Measurements from ENCODE around the gene RTL10.
"Not testable (repeated sequence)": the region's sequence is repeated elsewhere in the genome, so short reads cannot be mapped to it uniquely, and the experiment has no call there.

RTL10 gene

DNA sequence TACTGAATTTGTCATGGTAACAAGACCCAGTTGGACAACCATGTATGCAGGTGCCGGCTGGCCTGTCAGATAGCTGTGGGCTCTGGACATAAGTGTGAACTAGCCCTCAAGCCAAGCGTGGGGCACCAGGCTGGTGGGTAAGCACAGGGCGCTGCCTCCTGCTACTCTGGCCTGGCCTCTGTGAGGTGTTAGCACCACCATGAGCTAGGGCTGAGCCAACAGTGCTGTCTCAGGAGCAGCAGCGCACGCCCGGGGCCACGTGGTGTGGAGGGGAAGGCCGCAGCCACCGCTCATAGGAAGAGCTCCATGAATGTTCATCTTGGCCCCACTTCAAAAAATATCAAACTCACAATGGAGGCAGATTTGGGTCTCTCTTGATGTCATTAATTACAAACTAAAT, 35.3 kb upstream of the RTL10 start:
- in situ Hi-C loops (cut with MboI; ENCODE audit: low sequenced_read_pairs) = no loop called here

GRCh38 chr22:19888131-19888746, 33.6 kb upstream of the RTL10 start:
- in situ Hi-C loops (cut with MboI; ENCODE audit: low sequenced_read_pairs) = no loop called here

GRCh38 chr22:19887256-19887985, 32.7 kb upstream of the RTL10 start:
- in situ Hi-C loops (cut with MboI; ENCODE audit: low sequenced_read_pairs) = no loop called here

GRCh38 chr22:19886605-19887255, 32.1 kb upstream of the RTL10 start:
- in situ Hi-C loops (cut with MboI; ENCODE audit: low sequenced_read_pairs) = no loop called here

- in situ Hi-C loops (cut with MboI; ENCODE audit: low sequenced_read_pairs) = no loop called here
Observed at GRCh38 chr22:19885841-19886592, 31.3 kb upstream of the RTL10 start.

GRCh38 chr22:19884954-19885751, 30.5 kb upstream of the RTL10 start:
- in situ Hi-C loops (cut with MboI; ENCODE audit: low sequenced_read_pairs) = no loop called here

GRCh38 chr22:19884161-19884953, 29.7 kb upstream of the RTL10 start:
- in situ Hi-C loops (cut with MboI; ENCODE audit: low sequenced_read_pairs) = no loop called here

- in situ Hi-C loops (cut with MboI; ENCODE audit: low sequenced_read_pairs) = not testable (repeated sequence)
Observed at GRCh38 chr22:19883446-19883845, 28.8 kb upstream of the RTL10 start.

DNA sequence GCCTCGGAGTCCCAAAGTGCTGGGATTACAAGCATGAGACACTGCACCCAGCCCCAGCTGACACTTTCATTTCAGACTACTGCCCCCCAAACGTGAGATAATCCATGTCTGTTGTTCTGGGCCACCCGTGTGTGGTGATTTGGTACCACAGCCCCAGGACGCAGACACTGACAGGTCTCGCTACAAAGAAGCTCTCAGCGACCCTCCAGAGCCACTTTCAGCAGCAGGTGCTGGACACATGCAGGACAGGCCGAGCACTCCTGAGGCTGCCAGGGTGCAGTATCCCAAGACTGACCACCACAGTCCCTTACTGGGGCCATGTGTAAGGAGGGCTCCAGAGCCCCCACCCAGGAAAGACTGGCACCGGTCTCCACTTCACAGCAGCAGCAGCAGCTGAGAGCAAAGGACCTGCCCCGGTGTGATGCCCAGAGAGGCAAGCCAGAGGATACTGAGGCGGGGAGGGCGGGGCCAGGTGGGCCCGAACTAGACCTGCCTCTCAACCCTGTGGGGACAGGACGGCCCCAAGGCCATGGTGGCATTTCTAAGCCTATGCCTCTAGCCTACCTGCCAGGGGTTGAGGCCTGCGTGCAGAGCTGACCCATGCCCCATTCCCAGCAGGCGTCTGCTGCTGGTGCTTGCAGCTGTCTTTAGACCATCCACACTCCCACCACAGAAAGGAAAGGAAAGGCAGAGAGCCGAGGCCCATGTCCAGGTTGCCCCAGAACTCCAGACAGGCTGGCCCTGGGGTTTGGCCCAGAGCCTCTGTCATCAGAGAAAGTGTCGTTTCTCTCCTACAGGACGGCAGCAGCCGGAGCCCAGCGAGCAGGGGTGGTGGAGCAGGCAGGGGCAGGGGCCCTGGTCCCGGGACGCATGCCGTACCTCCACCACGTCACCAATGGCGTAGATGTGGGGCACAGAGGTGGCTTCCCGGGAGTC, 28.0 kb upstream of the RTL10 start:
- in situ Hi-C loops (cut with MboI; ENCODE audit: low sequenced_read_pairs) = no loop called here

DNA sequence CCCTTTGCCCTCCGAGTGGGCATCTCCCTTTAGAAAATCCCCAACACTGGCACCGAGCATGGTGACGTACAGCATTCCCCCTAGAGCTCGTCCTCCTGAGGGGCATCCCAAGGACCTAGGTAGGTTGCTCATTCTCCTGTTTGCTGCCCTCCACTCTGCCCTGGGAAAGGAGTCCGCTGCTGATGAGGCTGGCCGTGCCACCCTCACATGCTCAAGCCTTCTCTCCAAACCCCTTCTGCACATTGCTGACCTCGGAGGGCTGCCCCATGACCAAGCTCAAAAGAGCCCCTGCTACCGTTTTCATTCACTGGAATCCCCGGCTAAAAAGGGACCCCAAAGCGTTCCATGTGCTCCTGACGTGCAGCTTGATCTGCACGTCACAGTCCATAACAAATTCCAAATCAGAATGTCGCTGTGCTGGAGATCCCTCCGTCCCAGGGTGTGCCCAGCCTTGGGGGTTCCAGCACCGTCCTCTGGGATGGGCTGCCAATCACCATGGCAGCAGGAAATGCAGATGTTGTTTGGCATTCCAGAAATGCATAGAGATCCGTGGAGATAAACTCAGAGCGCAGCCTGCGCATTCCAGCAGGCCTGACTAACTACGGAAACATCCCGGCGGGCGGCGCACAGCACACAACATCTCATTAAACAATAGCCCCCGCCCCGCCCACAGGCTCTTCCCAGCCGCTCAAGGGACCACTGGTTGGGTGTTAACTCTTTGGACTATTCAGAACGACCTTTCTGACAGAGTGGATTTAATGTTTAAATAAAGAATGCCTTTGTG, 26.3 kb upstream of the RTL10 start:
- in situ Hi-C loops (cut with MboI; ENCODE audit: low sequenced_read_pairs) = no loop called here

- in situ Hi-C loops (cut with MboI; ENCODE audit: low sequenced_read_pairs) = no loop called here
Observed at GRCh38 chr22:19879992-19880785, 25.5 kb upstream of the RTL10 start.

DNA sequence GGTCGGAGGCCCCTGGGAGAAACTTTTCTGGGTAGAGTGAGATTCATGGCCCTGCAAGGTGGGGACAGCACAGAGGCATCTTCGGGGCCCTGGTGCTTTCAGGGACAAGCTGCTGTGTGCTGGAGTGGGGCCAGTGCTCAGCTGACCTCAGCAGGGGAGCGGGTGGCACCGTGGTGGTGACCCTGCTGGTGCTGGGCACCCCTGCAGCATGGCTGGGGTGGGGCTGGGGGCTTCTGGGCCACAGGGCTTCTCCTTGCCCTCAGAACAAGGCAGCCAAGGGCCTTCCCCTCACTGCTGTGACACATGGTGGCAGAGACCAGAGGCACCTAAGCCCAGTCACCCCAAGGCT, 24.9 kb upstream of the RTL10 start:
- in situ Hi-C loops (cut with MboI; ENCODE audit: low sequenced_read_pairs) = no loop called here

- in situ Hi-C loops (cut with MboI; ENCODE audit: low sequenced_read_pairs) = no loop called here
Observed at GRCh38 chr22:19879246-19879570, 24.5 kb upstream of the RTL10 start.

DNA sequence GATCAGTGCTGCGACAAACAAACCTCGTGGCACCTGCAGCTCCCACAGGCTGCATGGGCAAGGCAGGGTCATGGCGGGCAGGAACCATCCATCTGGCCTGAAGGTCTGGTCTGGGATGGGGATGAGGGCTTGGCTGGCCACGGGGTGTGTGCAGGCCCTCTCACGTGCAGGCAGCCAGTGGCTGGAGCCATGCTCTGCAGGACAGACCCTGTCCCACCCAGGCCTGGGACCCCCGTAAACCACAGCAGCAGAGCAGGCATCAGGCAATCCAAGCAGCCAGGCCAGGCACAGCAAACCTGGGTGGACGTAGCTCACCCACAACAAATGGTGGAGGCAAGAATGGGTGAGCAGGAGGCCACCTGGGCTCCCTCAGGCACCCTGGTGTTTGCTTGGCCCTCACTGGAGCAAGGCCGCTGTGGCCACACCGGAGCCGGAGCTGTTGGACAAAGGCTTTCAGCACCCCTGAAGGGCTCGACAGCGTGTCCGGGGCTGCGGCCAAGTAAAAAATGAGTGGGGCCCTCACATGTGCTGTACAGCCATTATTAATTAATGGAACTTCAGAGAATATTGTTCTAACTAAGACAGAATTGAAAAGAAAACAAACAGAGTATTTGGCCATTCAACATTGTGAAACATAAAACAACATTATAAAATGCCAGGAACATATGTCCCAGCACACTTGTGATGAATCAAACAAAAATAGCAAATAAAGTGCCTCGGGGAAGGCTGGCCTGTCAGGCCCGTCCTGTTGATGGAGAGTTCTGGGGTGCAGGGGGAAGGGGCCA, 24.0 kb upstream of the RTL10 start:
- in situ Hi-C loops (cut with MboI; ENCODE audit: low sequenced_read_pairs) = no loop called here

GRCh38 chr22:19877626-19878339, 23.1 kb upstream of the RTL10 start:
- in situ Hi-C loops (cut with MboI; ENCODE audit: low sequenced_read_pairs) = no loop called here

Measured in hTERT RPE-1 (cell line).